IMR-90 (cell line): ENCODE results near the gene CLEC11A. TPM values are rescaled to one million over a fixed set of nuclear protein-coding genes. Genes with fewer than 3 reads are reported as not detected.

Experiments used
- ATAC-seq: fragments of 200-7000 bp; cut with Tn5 transposase; 2 replicates; pipeline ENCODE4 v1.9.1; 2020; ENCODE audit warnings: low read depth, mild to moderate bottlenecking, moderate library complexity
- Bru-seq: library from RNA; stranded (reverse); fragments of 400-500 nt; gene quantifications from one replicate; lab custom pipeline; 2021; lab: Mats Ljungman, UMichigan
- BruChase-seq, 2 experiments: library from RNA; stranded (reverse); fragments of 400-500 nt; gene quantifications; one replicate each; lab custom pipeline; 2021; lab: Mats Ljungman, UMichigan
- BruUV-seq: library from RNA; stranded (reverse); fragments of 400-500 nt; replicated peaks from 2 replicates; lab custom pipeline; 2021; lab: Mats Ljungman, UMichigan
- CTCF ChIA-PET: fragments of 300-600 bp; formaldehyde crosslinking; extraction: SDS; loops from one replicate; lab custom pipeline; 2021; ENCODE audit warnings: antibody characterized with exemption; lab: Yijun Ruan, JAX
- POLR2A ChIA-PET: fragments of 300-600 bp; sonication (Branson Sonifier 250); formaldehyde crosslinking; loops from one replicate; lab custom pipeline; 2022; ENCODE audit warnings: antibody characterized with exemption; ENCODE audit not compliant: unreplicated experiment; lab: Charles Lee
- DNase-seq: peaks from one replicate; pipeline ENCODE4 v3.0.0; 2013
- H2AFZ ChIP-seq: replicated peaks from 2 replicates; pipeline ENCODE3; 2013; ENCODE audit warnings: low read length, mild to moderate bottlenecking; ENCODE audit not compliant: poor library complexity
- H2AK5ac ChIP-seq: 2 replicates; pipeline ENCODE4 v1.6.1; 2013; ENCODE audit warnings: low read depth, low read length, inconsistent platforms
- H2AK9ac ChIP-seq: replicated peaks from 2 replicates; pipeline ENCODE3; 2013; ENCODE audit warnings: mild to moderate bottlenecking, low read depth, low read length, moderate library complexity; ENCODE audit not compliant: poor library complexity
- H2BK120ac ChIP-seq: 2 replicates; pipeline ENCODE4 v1.6.1; 2013; ENCODE audit warnings: low read depth, low read length, inconsistent platforms
- H2BK15ac ChIP-seq: 3 replicates; pipeline ENCODE4 v1.6.1; 2013; ENCODE audit warnings: low read depth, low read length, inconsistent platforms
- H2BK20ac ChIP-seq: 2 replicates; pipeline ENCODE4 v1.6.1; 2013; ENCODE audit warnings: low read depth, mild to moderate bottlenecking, inconsistent platforms, low read length, moderate library complexity
- H2BK5ac ChIP-seq: 2 replicates; pipeline ENCODE4 v1.6.1; 2013; ENCODE audit warnings: mild to moderate bottlenecking, low read depth, low read length, inconsistent platforms; ENCODE audit not compliant: poor library complexity, severe bottlenecking
- H3K14ac ChIP-seq: replicated peaks from 2 replicates; pipeline ENCODE4 v1.6.1; 2013; ENCODE audit warnings: low read depth, low read length, inconsistent platforms
- H3K18ac ChIP-seq: 2 replicates; pipeline ENCODE4 v1.6.1; 2013; ENCODE audit warnings: low read depth, low read length, control low read depth
- H3K23ac ChIP-seq: 2 replicates; pipeline ENCODE4 v1.6.1; 2013; ENCODE audit warnings: low read depth, low read length, inconsistent platforms
- H3K27ac ChIP-seq: 2 replicates; pipeline ENCODE4 v1.5.1; 2013; ENCODE audit warnings: mild to moderate bottlenecking, control low read depth, low read length; ENCODE audit not compliant: insufficient read depth
- H3K27me3 ChIP-seq: 2 replicates; pipeline ENCODE4 v1.6.1; 2013; ENCODE audit warnings: low read length; ENCODE audit not compliant: control insufficient read depth, insufficient read depth
- H3K36me3 ChIP-seq: 2 replicates; pipeline ENCODE4 v1.6.1; 2013; ENCODE audit warnings: low read length, mixed read lengths; ENCODE audit not compliant: control insufficient read depth, insufficient read depth
- H3K4ac ChIP-seq: 2 replicates; pipeline ENCODE4 v1.6.1; 2013; ENCODE audit warnings: low read depth, low read length, inconsistent platforms
- H3K4me1 ChIP-seq: 2 replicates; pipeline ENCODE4 v1.6.1; 2013; ENCODE audit warnings: low read length, mixed read lengths; ENCODE audit not compliant: control insufficient read depth, insufficient read depth
- H3K4me2 ChIP-seq: 2 replicates; pipeline ENCODE4 v1.6.1; 2013; ENCODE audit warnings: low read depth, mild to moderate bottlenecking, control low read depth, low read length, moderate library complexity
- H3K4me3 ChIP-seq: 2 replicates; pipeline ENCODE4 v1.5.1; 2013; ENCODE audit warnings: low read depth, mild to moderate bottlenecking, control low read depth, low read length, moderate library complexity; ENCODE audit not compliant: insufficient read depth
- H3K56ac ChIP-seq: 2 replicates; pipeline ENCODE4 v1.6.1; 2013; ENCODE audit warnings: low read length, inconsistent platforms; ENCODE audit not compliant: insufficient read depth; ENCODE audit errors: extremely low read depth
- H3K79me1 ChIP-seq, 2 experiments: 2 replicates each; pipeline ENCODE4 v1.6.1; 2013; ENCODE audit warnings: low read length in 2 of 2, inconsistent platforms in 1 of 2, low read depth in 1 of 2
- H3K9ac ChIP-seq: 2 replicates; pipeline ENCODE4 v1.6.1; 2013; ENCODE audit warnings: low read depth, low read length, control low read depth
- H3K9me1 ChIP-seq: 2 replicates; pipeline ENCODE4 v1.6.1; 2013; ENCODE audit warnings: low read length, inconsistent platforms; ENCODE audit not compliant: insufficient read depth
- H3K9me3 ChIP-seq: 2 replicates; pipeline ENCODE4 v1.6.1; 2013; ENCODE audit warnings: low read length; ENCODE audit not compliant: control insufficient read depth, insufficient read depth
- H4K20me1 ChIP-seq: 2 replicates; pipeline ENCODE4 v1.6.1; 2013; ENCODE audit warnings: low read length, inconsistent platforms; ENCODE audit not compliant: insufficient read depth
- H4K5ac ChIP-seq: 2 replicates; pipeline ENCODE4 v1.6.1; 2013; ENCODE audit warnings: mild to moderate bottlenecking, low read depth, low read length, control low read depth
- H4K8ac ChIP-seq, 2 experiments: 2 replicates each; pipeline ENCODE4 v1.6.1; 2013; ENCODE audit warnings: low read depth in 2 of 2, low read length in 2 of 2, control low read depth in 1 of 2, inconsistent platforms in 1 of 2
- H4K91ac ChIP-seq: 2 replicates; pipeline ENCODE4 v1.6.1; 2013; ENCODE audit warnings: low read depth, low read length, inconsistent platforms; ENCODE audit not compliant: insufficient read depth
- CTCF ChIP-seq: conservative IDR thresholded peaks from 2 replicates; pipeline ENCODE4 v1.5.1; 2012; ENCODE audit warnings: mild to moderate bottlenecking, low read depth, low read length, improper control_type of control experiment
- FOS ChIP-seq: fragments of 150-350 bp; IDR thresholded peaks from 2 replicates; pipeline ENCODE4 v1.6.1; 2016; ENCODE audit warnings: low read depth, low read length
- MAZ ChIP-seq: IDR thresholded peaks from 2 replicates; pipeline ENCODE4 v1.6.1; 2012; ENCODE audit warnings: low read depth, mild to moderate bottlenecking, low read length, improper control_type of control experiment, moderate library complexity, borderline replicate concordance
- MXI1 ChIP-seq: IDR thresholded peaks from 2 replicates; pipeline ENCODE4 v1.6.1; 2012; ENCODE audit warnings: low read depth, mild to moderate bottlenecking, low read length, moderate library complexity, borderline replicate concordance
- POLR2A ChIP-seq: IDR thresholded peaks from 2 replicates; pipeline ENCODE4 v1.6.1; 2012; ENCODE audit warnings: mild to moderate bottlenecking, low read depth, low read length
- RAD21 ChIP-seq: IDR thresholded peaks from 2 replicates; pipeline ENCODE4 v1.6.1; 2012; ENCODE audit warnings: low read length, improper control_type of control experiment
- USF2 ChIP-seq: fragments of 150-350 bp; IDR thresholded peaks from 2 replicates; pipeline ENCODE4 v1.6.1; 2017; ENCODE audit warnings: mild to moderate bottlenecking, antibody characterized with exemption, low read length, low read depth
- WGBS, 2 experiments: methylation state at CpG; one replicate each; pipeline versions ENCODE4 v1.1.5 to v1.1.7; 2013; ENCODE audit warnings: missing lambda C conversion rate in 2 of 2; ENCODE audit not compliant: insufficient read length in 1 of 2; ENCODE audit errors: extremely low coverage in 2 of 2; 5-methylcytosine and 5-hydroxymethylcytosine counted together
- dilution Hi-C: fragments of 300-500 bp; cut with HindIII; formaldehyde crosslinking; loops from one replicate; pipeline ENCODE4 v1.14.3; 2018; ENCODE audit warnings: low sequenced_read_pairs; ENCODE audit not compliant: unreplicated experiment
- in situ Hi-C: fragments of 300-500 bp; cut with MboI; formaldehyde crosslinking; loops from 3 replicates; pipeline ENCODE4 v1.14.3; 2019; ENCODE audit warnings: low sequenced_read_pairs, inconsistent platforms, mixed read lengths
- intact Hi-C: fragments of 100-400 bp; cut with micrococcal nuclease; formaldehyde crosslinking; loops from 2 replicates; pipeline ENCODE4 v1.10.0; 2022
- long read RNA-seq: library from polyadenylated mRNA; unstranded; transcript quantifications from one replicate; pipeline ENCODE4 v2.0.0, GENCODE V29; 2021; ENCODE audit not compliant: unreplicated experiment
- polyA plus RNA-seq, 3 experiments: library from polyadenylated mRNA; depleted of rRNA; stranded (reverse); fragments of >200 nt; gene quantifications; 2 replicates each; pipeline ENCODE4 v1.2.3, GENCODE V29; 2012; ENCODE audit warnings: low replicate concordance in 1 of 3
- total RNA-seq: library from RNA; depleted of rRNA; stranded (reverse); fragments of >200 nt; gene quantifications from 2 replicates; pipeline ENCODE4 v1.2.3, GENCODE V29; 2012; rRNA removed

CLEC11A gene
- total RNA-seq (17.0 and 19.2 TPM in 2 replicates), polyA plus RNA-seq (2012; rRNA removed) (152 and 223 TPM in 2 replicates), Bru-seq, nascent RNA (percentile 87 among the genes with signal in this experiment), BruChase-seq, experiment 1, labeled RNA remaining after a 6-hour chase (percentile 84 among the genes with signal in this experiment), BruChase-seq, experiment 2, labeled RNA remaining after a 2-hour chase (percentile 83 among the genes with signal in this experiment)
- 190 and 348 TPM in 2 replicates for polyA plus RNA-seq (2012; cell fraction: cytosol; rRNA removed)
- 394 and 1,182 TPM in 2 replicates for polyA plus RNA-seq (2012; cell fraction: nucleus; rRNA removed; ENCODE audit: low replicate concordance)
- long read RNA-seq, transcript CLEC11A-201 (4 exons, 1,419 nt), result major isoform, 62 of 85 reads
- long read RNA-seq, partial matches to known transcripts, result 14 of 85 reads
- long read RNA-seq, other reads (novel, unspliced or antisense), result 9 of 85 reads

- Histone ChIP-seq H3K4ac (peak within 1 kb of the TSS; percentile 96), H4K91ac (peak within 1 kb of the TSS; percentile 93), H4K5ac (peak within 1 kb of the TSS; percentile 75), H3K9ac (peak within 1 kb of the TSS; percentile 79), H3K9me3 (no peaks in the 10 kb centered on the region), H2BK5ac (peak within 1 kb of the TSS; percentile 81), H2AK9ac (peak within 1 kb of the TSS; percentile 95), H2BK20ac (peak within 1 kb of the TSS; percentile 29; the same call in 1 of the 2 replicates), H3K4me2 (peak within 1 kb of the TSS; percentile 82), H2BK15ac (peak within 1 kb of the TSS; percentile 64; the same call in 1 of the 3 replicates), H3K14ac (peak within 1 kb of the TSS; percentile 92), H3K36me3 (peaks cover 2% of the 10 kb centered on the region), H3K27me3 (no peaks in the 10 kb centered on the region), H3K79me1 (peaks cover 18 to 44% of the 10 kb centered on the region in 2 experiments), H4K8ac (peak within 1 kb of the TSS; percentile 93 to 96), H4K20me1 (0 out of 2 replicates have a peak, but pooled peaks cover 6% of the 10 kb centered on the region), H3K4me1 (peaks cover 17% of the 10 kb centered on the region), H3K9me1 (peaks cover 32% of the 10 kb centered on the region), H3K4me3 (peak within 1 kb of the TSS; percentile 63), H3K23ac (peak within 1 kb of the TSS; percentile 89), H3K18ac (peak within 1 kb of the TSS; percentile 32), H2AFZ (peak within 1 kb of the TSS; percentile 96), H2BK120ac (peak within 1 kb of the TSS; percentile 80), H3K56ac (peak within 1 kb of the TSS; percentile 70), H3K27ac (peak within 1 kb of the TSS; percentile 87), H2AK5ac (peak within 1 kb of the TSS; percentile 95)
- CTCF ChIA-PET, result interaction anchor here (0.6 to 1.1 kb wide), 4 partner anchors 18 to 387 kb away, joined by 3 to 4 read pairs (median 3); no protein-coding TSS in a partner anchor
- dilution Hi-C loops, result no loop called here
- DNase-seq (peak; percentile 80), ATAC-seq (peak; percentile 24)
- POLR2A ChIA-PET, result no interaction called here
- intact Hi-C loops, result loop anchor here (5.0 to 10.0 kb wide), 2 partner anchors 199 to 382 kb away; partner anchors contain the start of gene CTU1
- no TSS peak for BruUV-seq
- no peak for TF ChIP-seq FOS
- peak; percentile 33; the same call in 1 of the 2 replicates for TF ChIP-seq MAZ
- peak; percentile 52; the same call in 1 of the 2 replicates for TF ChIP-seq POLR2A
- TF ChIP-seq RAD21, result no peak
- no peak for TF ChIP-seq USF2
- TF ChIP-seq MXI1, result peak; percentile 20; the same call in 1 of the 2 replicates
- TF ChIP-seq CTCF, result no peak
- WGBS, 2 experiments, result 4% methylated on average over 5 of the region's 15 CpGs; no CpG with 5 or more reads in 1 of the 2 experiments
- in situ Hi-C loops, result loop anchor here (5.0 kb wide), 1 partner anchor 346 kb away; the partner anchor contains the start of gene NR1H2
Measured at GRCh38 chr19:50723069-50723468, at the start of gene CLEC11A. TSS of gene CLEC11A (plus strand) at chr19:50723364. CDS start at chr19:50723526, 162 bp downstream.
